HG03439 (cell line): ENCODE measurements around the gene SRY.
"Not testable (repeated sequence)": the region's sequence is repeated elsewhere in the genome, so short reads cannot be mapped to it uniquely, and the experiment has no call there.

Source experiments
- ATAC-seq: cut with Tn5 transposase; IDR thresholded peaks from one replicate; pipeline ENCODE4 v1.9.1; 2021; ENCODE audit warnings: mild to moderate bottlenecking, moderate library complexity; ENCODE audit not compliant: unreplicated experiment

The SRY gene

DNA sequence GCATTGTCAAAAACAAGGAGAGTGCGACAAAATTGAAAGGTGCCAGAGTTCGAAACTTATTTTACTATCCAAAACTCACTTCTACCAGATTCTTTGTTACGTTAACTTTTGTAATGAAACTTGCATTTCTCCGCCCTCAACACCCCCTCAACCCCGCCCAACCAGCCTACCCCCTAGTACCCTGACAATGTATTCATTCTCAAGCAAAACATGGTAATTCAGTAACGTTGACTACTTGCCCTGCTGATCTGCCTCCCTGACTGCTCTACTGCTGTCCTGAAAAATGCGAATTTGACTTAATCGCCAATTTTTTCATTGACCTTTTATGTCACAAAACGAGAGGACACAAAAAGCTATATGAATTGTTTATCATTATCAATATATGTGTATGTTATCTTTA, at the start of gene SRY:
Gene SRY (minus strand): TSS at position 83 of the 400 bp plus-strand sequence. CDS start 79 bp downstream, at position 4.
- ATAC-seq: no peak

DNA sequence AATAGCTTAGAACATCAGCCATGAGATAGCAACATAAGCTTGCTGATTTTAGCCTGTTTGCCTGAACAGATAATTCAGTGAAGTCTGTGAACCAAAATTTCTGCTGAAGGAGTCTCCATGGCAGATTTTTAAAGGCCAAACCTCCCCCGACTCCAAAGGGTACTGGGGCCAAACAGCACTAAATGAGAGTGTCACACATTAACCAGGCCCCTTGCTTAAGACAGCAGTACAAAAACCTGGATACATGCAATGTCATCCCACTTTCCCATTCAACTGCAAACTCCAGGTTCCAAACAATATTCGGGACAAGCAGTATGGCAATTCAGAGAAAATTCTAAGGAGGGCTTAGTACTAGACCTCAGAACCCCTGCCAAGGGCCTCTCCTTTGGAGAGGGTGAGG, 49.6 kb upstream of the SRY start:
- ATAC-seq: no peak

- ATAC-seq: no peak
Measured at GRCh38 chrY:2835230-2835629, 47.7 kb upstream of the SRY start.

DNA sequence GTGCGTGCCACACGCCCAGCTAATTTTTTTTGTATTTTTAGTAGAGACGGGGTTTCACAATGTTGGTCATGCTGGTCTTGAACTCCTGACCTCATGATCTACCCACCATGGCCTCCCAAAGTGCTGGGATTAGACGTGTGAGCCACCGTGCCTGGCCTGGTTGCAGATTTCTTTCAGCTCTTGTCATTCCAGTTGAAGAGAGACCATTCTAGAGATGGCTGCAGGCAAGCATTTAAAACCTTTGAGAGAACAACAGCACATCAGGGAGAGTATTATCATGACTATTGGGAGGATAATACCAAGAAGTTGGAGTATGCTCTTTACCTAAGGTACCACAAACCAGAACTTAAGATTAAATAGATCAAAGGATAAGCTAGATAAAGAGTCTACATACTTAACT, 41.0 kb upstream of the SRY start:
- no peak for ATAC-seq

- ATAC-seq: no peak
Measured at GRCh38 chrY:2824471-2824870, 37.0 kb upstream of the SRY start.

DNA sequence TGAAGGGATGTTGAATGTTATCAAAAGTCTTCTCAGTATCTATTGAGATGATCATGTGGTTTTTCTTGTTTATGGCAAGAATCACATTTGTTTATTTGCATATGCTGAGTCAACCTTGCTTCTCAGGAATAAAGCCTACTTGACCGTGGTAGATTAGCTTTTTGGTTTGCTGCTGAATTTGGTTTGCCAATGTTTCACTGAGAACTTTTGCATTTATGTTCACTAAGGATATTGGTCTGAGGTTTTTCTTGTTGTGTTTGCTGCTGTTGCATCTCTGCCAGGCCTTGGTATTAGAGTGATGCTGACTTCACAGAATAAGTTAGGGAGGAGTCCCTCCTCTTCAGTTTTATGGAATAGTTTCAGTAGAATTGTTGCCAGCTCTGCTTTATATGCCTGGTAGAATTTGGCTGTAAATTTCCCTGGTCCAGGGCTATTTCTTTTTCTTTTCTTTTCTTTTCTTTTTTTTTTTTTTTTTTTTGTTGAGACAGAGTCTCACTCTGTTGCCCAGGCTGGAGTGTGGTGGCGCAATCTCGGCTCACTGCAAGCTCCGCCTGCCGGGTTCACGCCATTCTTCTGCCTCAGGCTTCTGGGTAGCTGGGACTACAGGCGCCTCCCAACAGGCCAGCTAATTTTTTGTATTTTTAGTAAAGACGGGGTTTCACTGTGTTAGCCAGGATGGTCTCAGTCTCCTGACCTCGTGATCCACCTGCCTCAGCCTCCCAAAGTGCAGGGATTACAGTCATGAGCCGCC, 29.8 kb upstream of the SRY start:
- ATAC-seq: not testable (repeated sequence)

- ATAC-seq: no peak
Measured at GRCh38 chrY:2800246-2800645, 12.8 kb upstream of the SRY start.

GRCh38 chrY:2797991-2798390, 10.5 kb upstream of the SRY start:
- ATAC-seq: no peak

DNA sequence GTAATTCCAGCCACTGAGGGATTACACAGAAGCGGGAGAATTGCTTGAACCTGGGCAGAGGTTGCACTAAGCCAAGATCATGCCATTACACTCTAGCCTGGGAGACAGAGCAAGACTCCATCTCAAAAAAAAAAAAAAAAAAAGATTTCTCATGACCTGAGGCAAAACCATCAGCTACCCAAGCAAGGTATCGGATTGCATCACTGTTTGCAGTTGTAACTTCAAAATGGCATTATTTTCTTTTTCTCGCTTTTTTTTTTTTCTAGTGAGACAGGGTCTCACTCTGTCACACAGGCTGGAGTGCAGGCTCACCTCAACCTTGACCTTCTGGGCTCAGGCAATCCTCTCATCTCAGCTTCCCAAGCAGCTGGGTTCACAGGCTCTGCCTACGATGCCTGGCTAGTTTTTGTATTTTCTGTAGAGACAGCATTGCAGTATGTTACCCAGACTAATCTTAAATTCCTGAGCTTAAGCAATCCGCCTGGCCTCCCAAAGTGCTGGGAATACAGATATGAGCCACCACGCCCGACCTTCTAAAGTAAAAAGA, 9.6 kb upstream of the SRY start:
- ATAC-seq: no peak

GRCh38 chrY:2789756-2790155, 2.3 kb upstream of the SRY start:
- ATAC-seq: no peak

GRCh38 chrY:2786876-2787512, 488 bp downstream of the SRY start:
- no peak for ATAC-seq
